Measurements from ENCODE around the gene TMEM161A. TPM values are rescaled to one million over a fixed set of nuclear protein-coding genes. Genes with fewer than 3 reads are reported as not detected.

TMEM161A gene
- total and polyA plus RNA-seq, 2 experiments from 2014 or later: 38.9 to 59.5 TPM

- no peak for TF ChIP-seq NANOG (IDR thresholded peaks at IDR 0.05; ENCODE audit: borderline replicate concordance)
- TF ChIP-seq JUNB (IDR thresholded peaks at IDR 0.05; ENCODE audit: unreplicated experiment): no peak
These were observed 12.2 kb downstream of the TMEM161A start (continued) for GRCh38 chr19:19126102-19126501.

- peaks cover 4% of the 10 kb centered on the region for H4K20me1 ChIP-seq (replicated peaks; ENCODE audit: insufficient read depth)
- H3K36me3 ChIP-seq (ENCODE audit: insufficient read depth): peaks cover 9% of the 10 kb centered on the region; the same call in 1 of the 2 replicates
- H3K4me1 Mint-ChIP-seq: no peaks in the 10 kb centered on the region; the same call in 2 of the 3 replicates
- peaks cover 9% of the 10 kb centered on the region; the same call in 1 of the 2 replicates for H3K4me1 ChIP-seq (ENCODE audit: insufficient read depth)
- H3K4me2 ChIP-seq: no peak overlapping the region
- H3K27ac ChIP-seq (ENCODE audit: low read depth): no peak overlapping the region
- H3K9me2 ChIP-seq (ENCODE audit: insufficient read depth): no peaks in the 10 kb centered on the region
- H3K4me3 Mint-ChIP-seq: no peak overlapping the region
- TF ChIP-seq STAT1 (IDR thresholded peaks at IDR 0.05; ENCODE audit: unreplicated experiment): no peak
- TF ChIP-seq NANOG (IDR thresholded peaks at IDR 0.05; ENCODE audit: borderline replicate concordance): no peak
- TF ChIP-seq ZNF462 (CRISPR knock-in tag; IDR thresholded peaks at IDR 0.05): no peak
- no peak for TF ChIP-seq ETS1 (IDR thresholded peaks at IDR 0.05)
- TF ChIP-seq ZNF114 (CRISPR knock-in tag; IDR thresholded peaks at IDR 0.05): no peak
- TF ChIP-seq CTCF (conservative IDR thresholded peaks at IDR 0.05; ENCODE audit: low read depth in 2 of 2): no peak
- TF ChIP-seq CREB1 (CRISPR knock-in tag; IDR thresholded peaks at IDR 0.05; ENCODE audit: low read depth): no peak
- no peak for TF ChIP-seq POLR2AphosphoS5 (IDR thresholded peaks at IDR 0.05; ENCODE audit: low read depth)
- TF ChIP-seq ZNF331 (CRISPR knock-in tag; IDR thresholded peaks at IDR 0.05; ENCODE audit: low read depth): no peak
- no peak for TF ChIP-seq REST (IDR thresholded peaks at IDR 0.05; ENCODE audit: unreplicated experiment)
- no peak for TF ChIP-seq EZH2phosphoT487 (IDR thresholded peaks at IDR 0.05; ENCODE audit: unreplicated experiment)
- no peak for TF ChIP-seq JUNB (IDR thresholded peaks at IDR 0.05; ENCODE audit: unreplicated experiment)
- TF ChIP-seq EZH2 (IDR thresholded peaks at IDR 0.05; ENCODE audit: low read depth, unreplicated experiment): no peak
- no peak overlapping the region for H2AFZ ChIP-seq
- no peak overlapping the region for H3K4me3 ChIP-seq
- no peaks in the 10 kb centered on the region for H3K27me3 ChIP-seq (ENCODE audit: insufficient read depth)
- no peak overlapping the region for H3K27ac Mint-ChIP-seq
- ATAC-seq (no peak), DNase-seq (ENCODE audit: low spot score) (no peak)
- 0 out of 2 replicates have a peak, but pooled peaks cover 8% of the 10 kb centered on the region for H3F3A ChIP-seq (replicated peaks; ENCODE audit: low read depth)
- peaks cover 43% of the 10 kb centered on the region for H3K36me3 Mint-ChIP-seq (ENCODE audit: low read depth)
- H3K27me3 Mint-ChIP-seq (ENCODE audit: insufficient read depth, low read depth, poor library complexity): peaks cover 7% of the 10 kb centered on the region
- H3K79me2 ChIP-seq (replicated peaks; ENCODE audit: insufficient read depth): no peaks in the 10 kb centered on the region
- H3K9me3 Mint-ChIP-seq: peaks cover 13% of the 10 kb centered on the region
These were observed 14.9 kb downstream of the TMEM161A start for GRCh38 chr19:19123386-19123785.

Data from GM23338 (cell line).